Measurements from ENCODE around the gene EXT2.

GRCh38 chr11:44192462-44193100 lies 97.1 kb downstream of the EXT2 start:
- TF ChIP-seq REST (IDR thresholded peaks at IDR 0.05; ENCODE audit: low read depth, low read length) (no peak), POLR2A (IDR thresholded peaks at IDR 0.05; ENCODE audit: low read depth, low read length) (no peak), NFYB (IDR thresholded peaks at IDR 0.05; ENCODE audit: insufficient read depth, low read depth, low read length) (no peak), ZNF622 (IDR thresholded peaks at IDR 0.05) (no peak), IKZF2 (IDR thresholded peaks at IDR 0.05) (no peak), BRCA1 (IDR thresholded peaks at IDR 0.05; ENCODE audit: low read depth, low read length) (no peak), PBX3 (IDR thresholded peaks at IDR 0.05; ENCODE audit: insufficient replicate concordance, low read depth, low read length) (no peak), EZH2 (IDR thresholded peaks at IDR 0.05; ENCODE audit: borderline replicate concordance, control insufficient read depth, low read depth, low read length) (no peak), GABPA (IDR thresholded peaks at IDR 0.05; ENCODE audit: low read depth) (no peak), RCOR1 (conservative IDR thresholded peaks at IDR 0.05; ENCODE audit: low read depth, low read length) (no peak), CHD2 (IDR thresholded peaks at IDR 0.05; ENCODE audit: borderline replicate concordance, low read depth, low read length) (no peak)
- TF ChIP-seq, protein P1, sequence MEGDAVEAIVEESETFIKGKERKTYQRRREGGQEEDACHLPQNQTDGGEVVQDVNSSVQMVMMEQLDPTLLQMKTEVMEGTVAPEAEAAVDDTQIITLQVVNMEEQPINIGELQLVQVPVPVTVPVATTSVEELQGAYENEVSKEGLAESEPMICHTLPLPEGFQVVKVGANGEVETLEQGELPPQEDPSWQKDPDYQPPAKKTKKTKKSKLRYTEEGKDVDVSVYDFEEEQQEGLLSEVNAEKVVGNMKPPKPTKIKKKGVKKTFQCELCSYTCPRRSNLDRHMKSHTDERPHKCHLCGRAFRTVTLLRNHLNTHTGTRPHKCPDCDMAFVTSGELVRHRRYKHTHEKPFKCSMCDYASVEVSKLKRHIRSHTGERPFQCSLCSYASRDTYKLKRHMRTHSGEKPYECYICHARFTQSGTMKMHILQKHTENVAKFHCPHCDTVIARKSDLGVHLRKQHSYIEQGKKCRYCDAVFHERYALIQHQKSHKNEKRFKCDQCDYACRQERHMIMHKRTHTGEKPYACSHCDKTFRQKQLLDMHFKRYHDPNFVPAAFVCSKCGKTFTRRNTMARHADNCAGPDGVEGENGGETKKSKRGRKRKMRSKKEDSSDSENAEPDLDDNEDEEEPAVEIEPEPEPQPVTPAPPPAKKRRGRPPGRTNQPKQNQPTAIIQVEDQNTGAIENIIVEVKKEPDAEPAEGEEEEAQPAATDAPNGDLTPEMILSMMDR (IDR thresholded peaks at IDR 0.05 in 2 of 3, conservative IDR thresholded peaks at IDR 0.05 in 1 of 3; ENCODE audit: control insufficient read depth in 2 of 3, extremely low read depth in 1 of 3, insufficient read depth in 1 of 3, low read depth in 3 of 3, low read length in 3 of 3), result no peak

Measured in GM12878 (cell line).